ENCODE data around the gene FATE1.
"Not testable (repeated sequence)": the region's sequence is repeated elsewhere in the genome, so short reads cannot be mapped to it uniquely, and the experiment has no call there.

The FATE1 gene

GRCh38 chrX:151715752-151716151, at the start of gene FATE1:
FATE1 (plus strand) TSS chrX:151716035; CDS start chrX:151716120, 85 bp downstream.
- no peak for DNase-seq (ENCODE audit: low read depth)

- DNase-seq (ENCODE audit: low read depth): no peak
These were observed 40.6 kb upstream of the FATE1 start for GRCh38 chrX:151675121-151675746.

- no peak for DNase-seq (ENCODE audit: low read depth)
These were observed 39.6 kb upstream of the FATE1 start for GRCh38 chrX:151676196-151676595.

GRCh38 chrX:151679798-151680402, 35.9 kb upstream of the FATE1 start:
- no peak for DNase-seq (ENCODE audit: low read depth)

- DNase-seq (ENCODE audit: low read depth): peak; percentile 36
These were observed 35.0 kb upstream of the FATE1 start for GRCh38 chrX:151680805-151681204.

GRCh38 chrX:151687635-151688034, 28.2 kb upstream of the FATE1 start:
- no peak for DNase-seq (ENCODE audit: low read depth)

GRCh38 chrX:151688695-151689094, 27.1 kb upstream of the FATE1 start:
- no peak for DNase-seq (ENCODE audit: low read depth)

GRCh38 chrX:151692825-151693224, 23.0 kb upstream of the FATE1 start:
- DNase-seq (ENCODE audit: low read depth): no peak

- DNase-seq (ENCODE audit: low read depth): no peak
These were observed 21.7 kb upstream of the FATE1 start for GRCh38 chrX:151694121-151694520.

GRCh38 chrX:151694661-151695582, 20.9 kb upstream of the FATE1 start, which contains the start of gene PRRG3:
PRRG3 (plus strand) TSS chrX:151695458; CDS start chrX:151698815, 3,357 bp downstream.
- no peak for DNase-seq (ENCODE audit: low read depth)

- DNase-seq (ENCODE audit: low read depth): no peak
These were observed 20.1 kb upstream of the FATE1 start for GRCh38 chrX:151695583-151696340.

- DNase-seq (ENCODE audit: low read depth): not testable (repeated sequence)
These were observed 18.8 kb upstream of the FATE1 start for GRCh38 chrX:151697082-151697481.

- no peak for DNase-seq (ENCODE audit: low read depth)
These were observed 18.3 kb upstream of the FATE1 start for GRCh38 chrX:151697522-151697921.

- DNase-seq (ENCODE audit: low read depth): no peak
These were observed 17.4 kb upstream of the FATE1 start for GRCh38 chrX:151698485-151698884.

GRCh38 chrX:151699746-151700145, 16.1 kb upstream of the FATE1 start:
- no peak for DNase-seq (ENCODE audit: low read depth)

- no peak for DNase-seq (ENCODE audit: low read depth)
These were observed 15.3 kb upstream of the FATE1 start for GRCh38 chrX:151700581-151700980.

- DNase-seq (ENCODE audit: low read depth): no peak
These were observed 14.8 kb upstream of the FATE1 start for GRCh38 chrX:151701071-151701470.

- no peak for DNase-seq (ENCODE audit: low read depth)
These were observed 14.3 kb upstream of the FATE1 start for GRCh38 chrX:151701531-151701930.

GRCh38 chrX:151702026-151702714, 13.7 kb upstream of the FATE1 start:
- no peak for DNase-seq (ENCODE audit: low read depth)

GRCh38 chrX:151702741-151703340, 13.0 kb upstream of the FATE1 start:
- no peak for DNase-seq (ENCODE audit: low read depth)

- no peak for DNase-seq (ENCODE audit: low read depth)
These were observed 12.3 kb upstream of the FATE1 start for GRCh38 chrX:151703487-151703886.
